NT2/D1 (cell line): ENCODE measurements around the gene SMTNL2.
"Not testable (repeated sequence)": the region's sequence is repeated elsewhere in the genome, so short reads cannot be mapped to it uniquely, and the experiment has no call there.

Experiments used
- SUZ12 ChIP-seq: IDR thresholded peaks from 2 replicates; pipeline ENCODE4 v1.6.1; 2011; ENCODE audit not compliant: insufficient read length, insufficient read depth; ENCODE audit errors: extremely low read depth
- YY1 ChIP-seq: IDR thresholded peaks from 2 replicates; pipeline ENCODE4 v1.6.1; 2011; ENCODE audit not compliant: insufficient read length, insufficient read depth

DNA sequence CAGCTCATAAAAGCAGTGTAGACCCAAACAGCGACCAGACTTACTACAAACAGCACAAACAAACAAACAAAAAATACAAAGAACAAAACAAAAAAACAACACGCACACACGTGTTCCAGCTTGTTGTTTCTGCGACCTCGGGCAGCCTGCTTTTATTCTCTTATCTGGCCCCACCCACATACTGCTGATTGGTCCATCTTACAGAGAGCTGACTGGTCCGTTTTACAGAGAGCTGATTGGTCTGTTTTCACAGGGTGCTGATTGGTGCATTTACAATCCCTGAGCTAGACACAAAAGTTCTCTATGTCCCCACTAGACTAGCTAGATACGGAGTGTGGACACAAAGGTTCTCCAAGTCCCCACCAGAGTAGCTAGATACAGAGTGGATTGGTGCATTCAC is 71.6 kb downstream of the SMTNL2 start:
- TF ChIP-seq YY1, SUZ12: not testable (repeated sequence)
